Breast epithelium (tissue), 4 donors: ENCODE measurements around the gene SRPK1. TPM values are rescaled to one million over a fixed set of nuclear protein-coding genes. Genes with fewer than 3 reads are reported as not detected.

Experiments
- DNase-seq, 2 donors: peaks; one replicate each; pipeline ENCODE4 v3.0.0-alpha.2; 2019; ENCODE audit warnings: low spot score in 2 of 2
- H3K27ac ChIP-seq, 2 donors: fragments of 200-600 bp; sonication (generic) in 1 of 2; one replicate each; pipeline ENCODE4 v1.5.1; 2016 to 2019; ENCODE audit warnings: mild to moderate bottlenecking in 1 of 2
- H3K27me3 ChIP-seq, 2 donors: fragments of 200-600 bp; sonication (generic) in 1 of 2; one replicate each; pipeline versions ENCODE4 v1.5.1 to v1.6.0; 2017 to 2019; ENCODE audit warnings: control low read depth in 1 of 2, mild to moderate bottlenecking in 1 of 2
- H3K36me3 ChIP-seq: fragments of 200-600 bp; one replicate; pipeline ENCODE4 v1.5.1; 2019
- H3K4me1 ChIP-seq, 2 donors: fragments of 200-600 bp; sonication (generic); one replicate each; pipeline ENCODE4 v1.5.1; 2016 to 2019; ENCODE audit warnings: control low read depth in 1 of 2
- H3K4me3 ChIP-seq, 3 donors: fragments of 200-600 bp; sonication (generic); 1 replicate in 2 of 3; 2 replicates in 1 of 3; pipeline ENCODE4 v1.5.1; 2016 to 2019; ENCODE audit warnings: mild to moderate bottlenecking in 3 of 3, moderate library complexity in 2 of 3
- H3K9me3 ChIP-seq, 2 donors: fragments of 200-600 bp; sonication (generic) in 1 of 2; one replicate each; pipeline ENCODE4 v1.5.1; 2016 to 2019; ENCODE audit warnings: control low read depth in 1 of 2
- CTCF ChIP-seq, 3 donors: fragments of 450-650 bp; IDR thresholded peaks; one replicate each; pipeline ENCODE4 v1.5.1; 2016 to 2017; ENCODE audit warnings: antibody characterized with exemption in 3 of 3, mild to moderate bottlenecking in 3 of 3, moderate library complexity in 3 of 3
- POLR2A ChIP-seq: fragments of 450-650 bp; IDR thresholded peaks from one replicate; pipeline ENCODE4 v1.6.1; 2016; ENCODE audit warnings: antibody characterized with exemption, mild to moderate bottlenecking, moderate library complexity
- POLR2AphosphoS5 ChIP-seq, 3 donors: sonication (generic); formaldehyde crosslinking; IDR thresholded peaks; one replicate each; pipeline ENCODE4 v1.6.1; 2017; ENCODE audit warnings: antibody characterized with exemption in 3 of 3
- intact Hi-C: fragments of 100-400 bp; cut with DNase I; formaldehyde crosslinking; loops from one replicate; pipeline ENCODE4 v1.15.1; 2023; ENCODE audit warnings: low total_unique reads
- total RNA-seq, 3 donors: library from RNA; depleted of rRNA; stranded (reverse); fragments of >200 nt; gene quantifications; one replicate each; pipeline ENCODE4 v1.1.0, GENCODE V29; 2016

The SRPK1 gene
- total RNA-seq, 3 donors from 2014 or later, result 29.1 to 77.7 (median 61.3) TPM

GRCh38 chr6:35905841-35906498 is 14.9 kb downstream of the SRPK1 start:
- Histone ChIP-seq H3K4me3 (no peak overlapping the region), H3K27me3 (no peaks in the 10 kb centered on the region), H3K36me3 (no peaks in the 10 kb centered on the region), H3K9me3 (peaks cover 5 to 13% of the 10 kb centered on the region in 2 donors), H3K27ac (no peak overlapping the region), H3K4me1 (no peaks in the 10 kb centered on the region)
- no peak for DNase-seq
- TF ChIP-seq POLR2AphosphoS5 (IDR thresholded peaks at IDR 0.05) (no peak), POLR2A (no peak), CTCF (IDR thresholded peaks at IDR 0.05) (no peak)
- intact Hi-C loops, result no loop called here

DNA sequence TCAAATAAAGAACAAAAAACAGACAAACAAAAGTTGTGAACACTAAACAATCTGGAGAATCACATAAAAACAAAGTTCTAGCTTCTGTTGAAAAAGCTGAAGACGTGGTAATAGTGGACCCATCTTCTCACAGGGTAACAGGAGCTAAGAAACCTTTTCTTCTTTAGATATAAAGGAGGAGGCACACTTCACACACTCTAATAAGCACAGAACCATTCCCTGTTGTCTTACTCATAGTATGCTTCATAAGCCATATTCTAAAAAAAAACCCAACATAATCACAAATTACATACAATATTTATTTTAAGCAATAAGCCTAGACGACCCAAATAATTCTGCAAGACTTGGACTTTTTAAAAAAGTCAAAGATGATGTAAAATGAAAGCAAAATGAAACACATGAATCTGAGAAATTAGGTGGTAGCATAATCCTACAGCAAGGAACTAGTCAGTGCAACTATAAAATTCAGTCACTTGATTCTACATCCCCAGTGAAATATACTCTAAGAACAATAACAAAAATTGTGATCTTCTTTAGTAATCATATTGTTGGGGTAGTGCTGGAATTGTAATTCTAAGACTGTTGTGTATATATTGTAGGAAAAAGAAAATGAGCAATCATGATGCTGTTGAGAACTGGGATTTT is 15.6 kb downstream of the SRPK1 start:
- intact Hi-C loops, result no loop called here

DNA sequence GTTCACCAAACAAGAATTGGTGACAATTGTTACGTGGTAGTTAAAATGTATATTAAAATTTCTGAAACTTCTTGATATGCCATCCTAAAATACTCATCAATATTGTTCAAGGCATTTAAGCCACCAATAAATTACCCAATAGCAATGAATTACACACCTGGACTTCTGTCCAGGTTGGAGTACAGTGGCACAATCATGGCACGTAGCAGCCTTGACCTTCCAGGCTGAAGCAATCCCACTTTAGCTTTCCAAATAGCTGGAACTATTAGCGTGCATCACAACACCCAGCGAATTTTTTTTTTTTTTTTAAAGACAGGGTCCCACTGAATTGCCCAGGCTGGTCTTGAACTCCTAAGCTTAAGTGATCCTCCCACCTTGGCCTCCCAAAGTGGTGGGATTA is 17.2 kb downstream of the SRPK1 start:
- no peak for DNase-seq
- TF ChIP-seq POLR2A, result no peak
- Histone ChIP-seq H3K4me1 (no peaks in the 10 kb centered on the region), H3K9me3 (peaks cover under 1 to 4% of the 10 kb centered on the region in 2 donors), H3K36me3 (no peaks in the 10 kb centered on the region), H3K4me3 (no peak overlapping the region), H3K27ac (no peak overlapping the region), H3K27me3 (no peaks in the 10 kb centered on the region)
- intact Hi-C loops, result no loop called here

More for the DNA sequence above, 15.6 kb downstream of the SRPK1 start:
- H3K4me1 ChIP-seq, result no peaks in the 10 kb centered on the region
- no peak overlapping the region for H3K4me3 ChIP-seq
- no peak overlapping the region for H3K27ac ChIP-seq
- DNase-seq, result no peak
- TF ChIP-seq POLR2A (no peak), CTCF (IDR thresholded peaks at IDR 0.05) (no peak), POLR2AphosphoS5 (IDR thresholded peaks at IDR 0.05) (no peak)
- H3K36me3 ChIP-seq, result no peaks in the 10 kb centered on the region
- H3K27me3 ChIP-seq, result no peaks in the 10 kb centered on the region
- H3K9me3 ChIP-seq, result peaks cover 5 to 9% of the 10 kb centered on the region in 2 donors

DNA sequence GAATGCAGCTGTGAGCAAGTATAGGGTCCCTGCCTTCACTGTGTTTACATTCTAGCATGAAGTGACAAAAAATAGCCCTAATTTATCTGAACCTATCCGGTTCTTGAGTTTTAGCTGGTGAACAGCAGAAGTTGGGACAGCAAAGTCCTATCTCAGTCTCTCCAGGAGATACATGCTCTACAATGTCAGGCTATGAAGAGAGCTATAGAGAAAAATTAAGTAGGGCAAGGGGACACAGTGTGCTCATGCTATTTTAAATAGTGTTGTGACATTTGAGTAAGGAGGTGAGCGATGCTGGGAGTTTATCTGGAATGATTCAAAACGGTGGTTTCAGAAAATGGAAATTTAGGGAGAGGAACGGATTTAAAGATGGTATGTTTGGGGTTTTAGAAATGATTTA is 20.4 kb downstream of the SRPK1 start:
- TF ChIP-seq POLR2AphosphoS5 (IDR thresholded peaks at IDR 0.05) (no peak), CTCF (IDR thresholded peaks at IDR 0.05) (no peak), POLR2A (no peak)
- Histone ChIP-seq H3K36me3 (no peaks in the 10 kb centered on the region), H3K4me1 (no peaks in the 10 kb centered on the region), H3K27ac (no peak overlapping the region), H3K9me3 (no peaks in the 10 kb centered on the region), H3K4me3 (no peak overlapping the region), H3K27me3 (no peaks in the 10 kb centered on the region)
- no peak for DNase-seq
- intact Hi-C loops, result no loop called here

- no peaks in the 10 kb centered on the region for H3K9me3 ChIP-seq
- H3K4me3 ChIP-seq, result no peak overlapping the region
- intact Hi-C loops, result no loop called here
- H3K4me1 ChIP-seq, result no peaks in the 10 kb centered on the region
- DNase-seq, result no peak
- no peak overlapping the region for H3K27ac ChIP-seq
- H3K27me3 ChIP-seq, result no peaks in the 10 kb centered on the region
- H3K36me3 ChIP-seq, result no peaks in the 10 kb centered on the region
- TF ChIP-seq POLR2AphosphoS5 (IDR thresholded peaks at IDR 0.05), result no peak
- no peak for TF ChIP-seq POLR2A
- no peak for TF ChIP-seq CTCF (IDR thresholded peaks at IDR 0.05)
These were observed 22.9 kb downstream of the SRPK1 start for GRCh38 chr6:35898003-35898402.
